ENCODE data around the gene NDUFAF3. TPM values are rescaled to one million over a fixed set of nuclear protein-coding genes. Genes with fewer than 3 reads are reported as not detected.

NDUFAF3 gene, protein sequence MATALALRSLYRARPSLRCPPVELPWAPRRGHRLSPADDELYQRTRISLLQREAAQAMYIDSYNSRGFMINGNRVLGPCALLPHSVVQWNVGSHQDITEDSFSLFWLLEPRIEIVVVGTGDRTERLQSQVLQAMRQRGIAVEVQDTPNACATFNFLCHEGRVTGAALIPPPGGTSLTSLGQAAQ
- 125 and 151 TPM in 2 replicates for total RNA-seq

DNA sequence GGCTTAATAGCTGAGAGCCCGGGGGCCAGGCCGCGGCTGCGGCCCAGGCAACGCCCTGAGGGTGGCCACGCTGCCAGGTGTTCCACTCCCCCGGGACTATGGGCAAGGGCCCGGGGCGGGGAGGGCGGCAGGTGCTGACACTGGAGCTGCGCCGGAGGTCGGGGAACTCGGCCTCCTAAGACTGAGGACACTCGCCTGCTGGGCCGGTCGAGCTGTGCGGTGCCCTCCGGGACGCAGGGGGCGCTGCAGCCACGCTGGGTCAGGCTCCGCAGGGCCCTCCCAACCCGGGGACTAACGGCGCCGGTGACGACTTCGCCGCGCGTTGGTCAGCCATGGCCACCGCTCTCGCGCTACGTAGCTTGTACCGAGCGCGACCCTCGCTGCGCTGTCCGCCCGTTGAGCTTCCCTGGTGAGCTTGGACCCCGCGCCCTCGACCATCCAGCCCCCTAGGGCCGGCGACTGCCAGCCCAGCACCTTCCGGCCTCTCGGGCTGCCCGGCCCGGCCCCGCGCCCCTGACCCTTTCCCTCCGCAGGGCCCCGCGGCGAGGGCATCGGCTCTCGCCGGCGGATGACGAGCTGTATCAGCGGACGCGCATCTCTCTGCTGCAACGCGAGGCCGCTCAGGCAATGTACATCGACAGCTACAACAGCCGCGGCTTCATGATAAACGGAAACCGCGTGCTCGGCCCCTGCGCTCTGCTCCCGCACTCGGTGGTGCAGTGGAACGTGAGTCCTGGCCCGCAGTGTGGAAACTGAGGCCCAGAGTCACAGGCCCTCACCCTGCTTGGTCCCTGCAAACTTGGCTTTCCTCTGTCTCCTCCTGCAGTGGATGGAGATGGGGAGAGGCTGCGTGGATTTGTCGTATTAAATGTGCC, at the start of gene NDUFAF3:
Gene NDUFAF3 (plus strand): TSS at position 309 of the 875 bp plus-strand sequence. CDS start 24 bp downstream, at position 333.

DNA sequence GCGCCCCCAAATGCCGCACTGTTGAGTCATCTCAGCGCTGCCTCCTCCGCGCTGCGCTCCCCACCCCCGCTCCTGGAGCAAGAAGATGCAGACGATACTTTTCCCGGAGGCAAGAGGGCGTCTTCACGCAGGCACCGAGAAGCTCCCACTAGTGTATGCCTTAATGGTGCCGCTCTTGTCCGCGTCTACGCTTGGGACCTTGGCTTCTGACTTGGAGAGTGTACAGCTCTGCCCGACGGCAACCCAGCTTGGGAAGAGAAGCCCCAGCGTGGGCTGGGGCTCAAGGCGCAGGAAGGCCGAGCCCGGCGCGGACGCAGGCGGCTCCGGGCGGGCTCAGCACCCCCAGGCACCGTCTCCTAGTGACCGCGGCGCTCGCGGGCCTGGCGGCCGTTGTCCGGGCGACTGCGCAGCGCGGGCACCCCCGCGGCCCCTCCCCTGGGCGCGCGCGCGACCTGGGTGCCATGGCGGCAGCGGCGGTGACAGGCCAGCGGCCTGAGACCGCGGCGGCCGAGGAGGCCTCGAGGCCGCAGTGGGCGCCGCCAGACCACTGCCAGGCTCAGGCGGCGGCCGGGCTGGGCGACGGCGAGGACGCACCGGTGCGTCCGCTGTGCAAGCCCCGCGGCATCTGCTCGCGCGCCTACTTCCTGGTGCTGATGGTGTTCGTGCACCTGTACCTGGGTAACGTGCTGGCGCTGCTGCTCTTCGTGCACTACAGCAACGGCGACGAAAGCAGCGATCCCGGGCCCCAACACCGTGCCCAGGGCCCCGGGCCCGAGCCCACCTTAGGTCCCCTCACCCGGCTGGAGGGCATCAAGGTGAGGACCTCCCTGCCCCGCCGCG, 31.9 kb upstream of the NDUFAF3 start, which contains the start of gene P4HTM:
Gene P4HTM (plus strand): TSS at position 446 of the 840 bp plus-strand sequence. CDS start 16 bp downstream, at position 462.

DNA sequence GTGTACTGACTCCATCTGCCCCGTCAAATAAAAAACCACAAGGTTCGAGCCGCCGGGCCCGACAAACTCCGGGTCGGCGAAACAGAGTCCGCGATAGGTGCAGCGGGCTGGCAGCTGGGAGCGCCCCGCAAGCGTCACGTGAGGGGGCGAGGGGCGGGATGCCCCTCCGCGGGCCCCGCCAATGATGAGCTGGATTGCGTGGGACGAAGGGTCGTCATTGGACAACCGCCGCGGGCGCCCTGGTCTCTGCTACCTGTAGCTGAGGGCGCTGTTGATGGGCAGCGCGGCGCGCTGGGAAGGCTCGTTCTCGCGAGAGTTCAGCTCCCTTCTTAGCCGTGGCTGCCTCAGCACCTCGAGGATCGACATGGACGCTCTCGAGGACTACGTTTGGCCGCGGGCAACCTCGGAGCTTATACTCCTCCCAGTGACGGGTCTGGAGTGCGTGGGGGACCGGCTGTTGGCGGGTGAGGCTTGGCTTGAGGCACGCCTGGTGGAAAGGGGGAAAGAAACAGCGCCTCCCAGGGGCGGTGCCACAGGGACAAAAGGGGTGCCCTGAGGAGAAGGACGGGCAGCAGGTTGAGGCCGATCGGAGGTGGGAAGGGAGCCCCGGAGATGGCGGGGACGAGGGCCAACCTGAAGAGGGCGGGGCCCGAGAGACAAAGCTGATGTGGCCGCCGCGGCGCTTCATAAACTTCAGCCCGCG, 14.7 kb upstream of the NDUFAF3 start, which contains the start of gene WDR6:
Gene WDR6 (plus strand): TSS at position 324 of the 703 bp plus-strand sequence. CDS start 41 bp downstream, at position 365.

DNA sequence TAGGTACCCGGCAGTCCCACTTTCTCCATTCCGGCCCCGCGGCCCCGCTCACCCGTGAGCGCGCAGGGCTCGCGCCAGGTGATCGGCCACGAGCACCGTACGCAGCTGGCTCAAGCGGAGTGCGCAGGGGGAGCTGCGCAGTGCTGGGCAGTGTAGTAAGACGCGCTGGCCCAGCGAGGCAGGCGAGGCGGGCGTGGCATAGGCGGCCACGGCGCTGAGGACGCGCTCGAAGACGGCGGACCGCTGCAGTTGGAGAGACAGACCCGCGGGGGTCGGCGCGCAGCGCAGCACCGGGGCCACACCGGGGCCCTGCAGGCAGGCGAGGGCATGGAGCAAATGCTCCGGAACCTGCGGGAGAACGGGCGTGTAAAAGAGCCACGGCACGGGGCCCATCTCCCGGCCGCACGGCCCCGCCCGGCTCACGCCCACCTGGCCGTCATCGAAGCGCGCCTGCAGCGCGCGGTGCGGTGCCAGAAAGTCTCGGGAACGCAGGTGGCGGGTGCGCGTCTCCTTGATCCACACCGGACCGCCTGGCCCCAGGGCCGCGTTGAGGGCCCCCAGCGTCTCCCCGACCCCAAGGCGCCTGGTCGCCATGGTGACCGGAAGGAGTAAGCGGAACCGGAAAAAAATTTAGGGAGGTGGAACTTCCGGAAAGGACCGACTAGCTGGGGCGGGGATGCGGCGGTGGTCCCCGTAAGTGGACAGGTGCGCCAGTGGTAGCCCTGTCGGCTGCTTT, 3.8 kb upstream of the NDUFAF3 start, which contains the start of gene DALRD3:
Gene DALRD3 (minus strand): TSS at position 610 of the 736 bp plus-strand sequence. CDS start 16 bp downstream, at position 594.

DNA sequence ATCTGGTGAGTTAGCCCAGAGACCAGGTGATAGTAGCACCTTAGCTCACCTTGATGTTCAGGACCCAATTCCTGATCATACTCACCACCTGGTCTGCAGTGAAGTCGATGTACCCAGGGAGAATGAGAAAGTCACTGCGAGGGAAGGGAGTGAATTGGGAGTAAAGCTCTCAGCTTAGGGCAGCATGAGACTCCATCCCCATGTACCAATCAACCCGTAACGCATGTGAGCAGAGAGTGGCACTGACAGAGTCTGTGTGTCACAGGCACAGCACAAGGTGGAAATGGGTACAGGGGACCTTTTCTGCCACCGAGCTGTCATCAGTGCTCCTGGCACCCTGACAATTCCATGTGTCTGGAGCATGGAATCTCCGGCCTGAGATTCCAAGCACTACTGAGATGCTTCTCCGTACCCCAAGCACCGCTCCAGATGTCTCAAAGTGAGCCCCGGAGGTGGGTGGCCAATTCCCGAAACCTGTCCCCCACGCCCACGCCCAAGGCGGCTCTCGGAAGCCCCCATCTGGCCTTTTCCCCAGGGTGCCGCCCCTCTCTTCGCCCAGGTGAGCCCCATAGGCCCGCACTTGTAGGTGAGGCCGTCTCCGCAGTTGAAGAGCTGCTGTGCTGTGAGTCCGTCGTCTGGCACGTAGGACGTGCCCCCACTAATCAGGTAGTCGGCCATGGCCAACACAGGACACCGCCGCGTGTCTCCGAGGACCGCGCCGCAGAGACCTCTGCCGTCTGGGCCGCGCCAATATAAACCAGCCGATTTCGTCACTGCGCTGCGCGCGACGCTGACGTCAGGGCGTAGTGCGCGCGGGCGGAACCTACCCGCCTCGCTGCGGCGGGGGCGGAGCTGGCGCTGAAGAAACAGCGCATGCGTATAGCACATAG, 7.0 kb downstream of the NDUFAF3 start, which contains the start of gene IMPDH2:
Gene IMPDH2 (minus strand): TSS at position 726 of the 890 bp plus-strand sequence. CDS start 48 bp downstream, at position 678.

Other genes starting within 250 kb of the NDUFAF3 start
- gene PRKAR2A, start 174.2 kb upstream of the NDUFAF3 start, total RNA-seq: 25.3 and 33.5 TPM in 2 replicates
- gene SLC25A20, start 123.2 kb upstream of the NDUFAF3 start, total RNA-seq: 23.8 and 34.0 TPM in 2 replicates
- 33.2 and 77.3 TPM in 2 replicates for gene ARIH2, start 103.3 kb upstream of the NDUFAF3 start, total RNA-seq
- gene P4HTM, start 31.9 kb upstream of the NDUFAF3 start, total RNA-seq: 22.6 and 26.2 TPM in 2 replicates
- 63.9 and 67.6 TPM in 2 replicates for gene WDR6, start 14.7 kb upstream of the NDUFAF3 start, total RNA-seq
- 35.2 and 41.3 TPM in 2 replicates for gene DALRD3, start 3.5 kb upstream of the NDUFAF3 start, total RNA-seq
- 205 and 213 TPM in 2 replicates for gene IMPDH2, start 7.3 kb downstream of the NDUFAF3 start, total RNA-seq
- gene QRICH1, start 72.0 kb downstream of the NDUFAF3 start, total RNA-seq: 50.5 and 71.3 TPM in 2 replicates
- gene QARS1, start 82.6 kb downstream of the NDUFAF3 start, total RNA-seq: 270 and 287 TPM in 2 replicates
- 33.8 and 55.2 TPM in 2 replicates for gene USP19, start 98.7 kb downstream of the NDUFAF3 start, total RNA-seq
- gene LAMB2, start 110.9 kb downstream of the NDUFAF3 start, total RNA-seq: 356 and 396 TPM in 2 replicates
- 35.6 and 36.6 TPM in 2 replicates for gene CCDC71, start 144.2 kb downstream of the NDUFAF3 start, total RNA-seq
- gene KLHDC8B, start 149.5 kb downstream of the NDUFAF3 start, total RNA-seq: 17.3 and 30.1 TPM in 2 replicates